Stimulated activated naive CD4-positive, alpha-beta T cell (primary cell): ENCODE data around the gene NFATC2.

Experiments
- DNase-seq, 6 experiments: peaks; one replicate each; lab custom pipeline; 2025; lab: John Stamatoyannopoulos, UW

NFATC2 gene

GRCh38 chr20:51429696-51430095 lies 112.8 kb downstream of the NFATC2 start:
- DNase-seq: no peak

GRCh38 chr20:51429144-51429482 lies 113.4 kb downstream of the NFATC2 start:
- no peak for DNase-seq

- DNase-seq: no peak
Observed at GRCh38 chr20:51428401-51429143, 113.9 kb downstream of the NFATC2 start.

- no peak for DNase-seq
Observed at GRCh38 chr20:51427651-51428291, 114.7 kb downstream of the NFATC2 start.

GRCh38 chr20:51426718-51427650 lies 115.5 kb downstream of the NFATC2 start:
- DNase-seq: no peak

- no peak for DNase-seq
Observed at GRCh38 chr20:51425347-51426106, 117.0 kb downstream of the NFATC2 start.

- DNase-seq: no peak
Observed at GRCh38 chr20:51424270-51425117, 118.0 kb downstream of the NFATC2 start.

- DNase-seq: no peak
Observed at GRCh38 chr20:51423810-51424209, 118.7 kb downstream of the NFATC2 start.

GRCh38 chr20:51423290-51423667 lies 119.2 kb downstream of the NFATC2 start:
- no peak for DNase-seq

- DNase-seq: no peak
Observed at GRCh38 chr20:51422514-51423289, 119.8 kb downstream of the NFATC2 start.

- no peak for DNase-seq
Observed at GRCh38 chr20:51420805-51421204, 121.7 kb downstream of the NFATC2 start.

- no peak for DNase-seq
Observed at GRCh38 chr20:51420111-51420510, 122.4 kb downstream of the NFATC2 start.

GRCh38 chr20:51419646-51420045 lies 122.9 kb downstream of the NFATC2 start:
- DNase-seq: no peak

GRCh38 chr20:51419231-51419630 lies 123.3 kb downstream of the NFATC2 start:
- no peak for DNase-seq

GRCh38 chr20:51418137-51418529 lies 124.4 kb downstream of the NFATC2 start:
- no peak for DNase-seq

- DNase-seq: no peak
Observed at GRCh38 chr20:51417250-51418136, 125.0 kb downstream of the NFATC2 start.

- no peak for DNase-seq
Observed at GRCh38 chr20:51416532-51417249, 125.8 kb downstream of the NFATC2 start.

- no peak for DNase-seq
Observed at GRCh38 chr20:51413857-51414256, 128.7 kb downstream of the NFATC2 start.
